NCI-H345 (cell line): ENCODE data around the gene PRKAG3.
"Not testable (repeated sequence)": the region's sequence is repeated elsewhere in the genome, so short reads cannot be mapped to it uniquely, and the experiment has no call there.

ENCODE experiments used
- DNase-seq: peaks from one replicate; lab custom pipeline; 2025; lab: John Stamatoyannopoulos, UW

PRKAG3 gene

GRCh38 chr2:218861645-218862318 lies 30.2 kb upstream of the PRKAG3 start:
- DNase-seq, result no peak

- no peak for DNase-seq
Observed at GRCh38 chr2:218860950-218861381, 29.4 kb upstream of the PRKAG3 start.

GRCh38 chr2:218859988-218860831 lies 28.6 kb upstream of the PRKAG3 start:
- no peak for DNase-seq

- peak; percentile 12 for DNase-seq
Observed at GRCh38 chr2:218859556-218859987, 28.0 kb upstream of the PRKAG3 start, which contains the start of gene WNT6. TSS of gene WNT6 (plus strand) at chr2:218859805. CDS start at chr2:218860038, 233 bp downstream.

- no peak for DNase-seq
Observed at GRCh38 chr2:218858671-218859555, 27.3 kb upstream of the PRKAG3 start.

GRCh38 chr2:218858138-218858445 lies 26.5 kb upstream of the PRKAG3 start:
- DNase-seq, result no peak

DNA sequence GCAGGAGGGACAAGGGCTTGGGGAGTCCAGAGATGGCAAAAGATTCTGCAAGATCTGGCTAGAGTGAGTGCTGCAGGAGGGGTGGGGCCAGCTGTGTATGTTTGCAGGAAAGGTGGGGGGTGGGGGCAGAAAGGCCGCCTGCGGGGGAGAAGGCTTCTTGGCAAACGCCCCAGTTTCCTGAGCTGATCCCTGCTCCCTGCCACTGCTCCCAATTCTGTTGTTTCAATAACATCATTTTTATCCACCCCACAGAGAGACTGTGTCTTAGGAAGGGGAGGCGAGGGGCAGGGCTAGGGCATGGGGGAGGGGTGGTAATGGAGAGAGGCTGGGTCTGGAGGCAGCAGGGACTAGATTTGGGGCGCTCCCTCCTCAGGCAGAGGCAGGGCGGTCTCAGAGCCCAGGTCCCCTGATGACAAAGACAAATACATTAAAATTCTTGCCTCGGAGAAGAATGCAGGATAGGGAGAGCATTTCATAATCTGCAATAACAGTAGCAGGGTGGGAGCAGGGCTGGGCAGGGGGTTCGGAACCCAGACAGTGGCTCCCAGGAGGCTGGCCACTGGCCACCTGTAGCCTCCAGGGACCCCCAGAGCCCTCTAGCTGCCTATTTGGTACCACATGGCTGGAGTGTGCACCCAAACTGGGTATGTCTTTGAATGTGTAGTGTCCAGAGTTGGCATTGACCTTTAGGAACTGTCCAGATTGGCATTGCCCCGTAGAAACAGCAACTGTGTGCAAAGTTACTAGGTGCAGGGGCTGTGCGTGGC lies 26.0 kb upstream of the PRKAG3 start:
- DNase-seq, result no peak

DNA sequence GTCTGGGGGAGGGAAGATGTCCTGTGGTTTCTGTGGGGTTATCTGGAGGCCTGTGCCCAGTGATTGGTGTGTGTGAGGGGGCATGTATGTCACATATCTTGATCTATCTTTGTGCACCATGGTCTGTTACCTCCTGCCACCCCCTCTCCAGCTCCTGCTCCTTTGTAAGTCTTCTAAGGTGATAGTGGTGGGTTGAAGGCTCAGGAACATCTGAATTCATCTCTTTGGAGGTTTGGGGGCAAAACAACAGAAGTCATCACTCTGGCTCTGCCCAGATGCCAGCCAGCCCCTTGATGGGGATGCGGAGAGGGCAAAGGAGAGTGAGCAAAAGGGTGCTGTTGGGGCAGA lies 25.3 kb upstream of the PRKAG3 start:
- DNase-seq, result no peak

DNA sequence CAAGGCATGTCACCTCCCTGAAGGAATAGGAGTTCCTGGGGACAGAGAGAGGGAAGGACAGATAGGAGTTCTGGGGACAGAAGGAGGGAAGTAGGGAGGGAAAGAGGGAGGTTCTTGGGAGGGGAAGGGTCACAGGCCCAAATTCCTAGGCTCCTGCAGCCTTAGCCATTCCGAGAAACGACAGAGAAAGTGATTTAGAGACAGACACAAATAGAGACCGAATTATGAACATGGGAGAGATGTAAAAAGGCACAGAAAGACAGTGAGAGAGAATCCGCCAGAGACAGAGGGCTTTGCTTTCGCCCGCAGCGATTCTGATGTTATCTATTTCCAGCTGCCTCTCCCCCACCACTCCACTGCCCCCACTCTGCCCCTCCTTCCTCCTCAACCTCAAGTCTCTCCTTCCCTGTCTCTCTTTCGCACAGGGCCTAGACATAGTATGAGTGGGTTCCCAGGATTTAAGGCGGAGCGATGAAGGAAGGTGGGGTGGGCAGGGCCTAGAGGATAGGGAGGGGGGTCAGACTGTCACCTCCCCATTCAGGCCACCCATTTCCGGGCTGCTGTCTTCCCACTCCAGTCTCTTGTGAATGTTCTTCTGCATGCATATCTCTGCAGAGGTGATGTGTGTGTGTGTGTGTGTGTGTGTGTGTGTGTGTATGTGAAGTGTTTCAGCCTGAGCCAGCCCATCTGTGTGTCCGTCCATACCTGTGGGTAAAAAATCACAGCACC lies 24.7 kb upstream of the PRKAG3 start:
- no peak for DNase-seq

DNA sequence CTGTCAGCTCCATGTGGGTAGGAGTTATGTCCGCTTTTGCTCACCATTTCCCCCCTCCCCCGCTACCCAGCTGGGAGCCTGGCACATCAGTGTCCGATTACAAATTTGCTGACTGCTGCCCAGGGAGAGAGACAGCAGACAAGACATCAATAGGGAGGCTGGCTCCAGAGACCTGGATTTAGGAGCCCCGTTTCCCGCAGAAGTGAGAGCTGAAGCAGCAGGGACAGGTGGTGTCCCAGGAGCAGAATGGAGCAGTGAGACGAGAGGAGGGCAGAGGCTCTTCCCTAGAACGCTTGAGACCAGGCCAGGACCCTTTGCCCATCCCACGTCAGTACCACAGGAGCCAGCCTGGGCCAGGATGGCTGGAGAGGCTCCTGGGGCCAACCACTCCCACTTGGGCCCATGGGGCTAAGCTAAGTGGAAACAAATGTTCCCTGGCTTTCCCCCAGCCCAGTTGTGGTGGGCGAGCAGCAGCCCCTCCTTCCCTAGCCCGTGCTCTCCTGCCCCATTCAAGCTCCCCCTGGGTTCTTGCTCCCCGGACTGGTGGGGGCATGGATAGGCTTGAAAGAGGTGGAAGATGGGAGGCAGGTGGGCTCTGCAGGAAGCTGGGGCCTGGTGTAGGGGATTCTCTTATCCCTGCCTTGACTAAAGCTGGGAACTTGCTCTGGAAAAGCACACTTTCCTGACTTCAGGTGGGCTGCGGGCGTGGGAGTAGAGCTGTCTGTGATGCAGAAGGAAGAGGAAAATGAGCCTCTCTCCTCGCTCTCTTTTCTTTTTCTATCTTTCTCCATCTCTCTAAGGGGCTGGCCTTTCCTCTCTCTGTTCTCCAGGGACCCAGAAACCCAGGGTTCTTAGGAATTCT lies 23.9 kb upstream of the PRKAG3 start:
- DNase-seq, result no peak

DNA sequence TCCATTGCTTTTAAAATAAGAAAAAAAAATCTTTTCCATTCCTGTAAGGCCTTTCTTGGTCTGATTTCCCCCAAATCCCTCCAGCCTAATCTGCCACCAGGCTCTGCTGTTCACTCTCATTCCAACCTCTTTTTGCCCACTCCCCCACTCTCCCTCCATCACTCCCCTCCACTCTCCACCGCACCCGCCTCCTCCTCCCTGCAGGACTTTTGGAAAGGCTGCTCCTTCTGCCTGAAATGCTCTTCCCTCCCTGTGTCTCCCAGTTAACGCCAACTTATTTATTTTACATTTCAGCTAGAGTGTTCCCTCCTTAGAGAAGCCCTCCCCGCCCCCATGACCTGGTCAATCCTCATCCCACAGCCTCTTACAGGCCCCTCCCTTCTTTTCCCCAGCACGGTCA lies 23.3 kb upstream of the PRKAG3 start:
- no peak for DNase-seq

GRCh38 chr2:218853766-218854165 lies 22.2 kb upstream of the PRKAG3 start:
- no peak for DNase-seq

GRCh38 chr2:218852911-218853667 lies 21.5 kb upstream of the PRKAG3 start:
- peak; percentile 47 for DNase-seq

DNA sequence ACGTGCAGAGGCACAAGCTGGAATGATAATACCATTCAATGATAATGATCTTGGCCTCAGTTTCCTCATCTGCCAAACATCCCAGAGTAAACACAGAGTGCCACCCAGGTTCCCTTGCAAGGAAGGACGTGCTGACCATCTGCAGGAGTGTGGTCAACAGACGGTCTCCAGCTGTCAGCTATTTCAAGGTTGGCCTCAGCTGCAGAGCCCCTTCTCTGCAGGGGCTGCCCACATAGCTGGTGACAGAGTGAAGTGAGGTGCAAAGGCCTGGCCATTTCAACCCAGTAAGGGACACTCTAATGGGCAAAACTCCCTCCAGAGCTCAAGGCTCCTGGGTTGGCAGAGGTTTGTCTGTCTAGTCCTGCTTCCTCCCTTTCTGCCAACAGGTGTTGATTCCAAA lies 19.7 kb upstream of the PRKAG3 start:
- no peak for DNase-seq

DNA sequence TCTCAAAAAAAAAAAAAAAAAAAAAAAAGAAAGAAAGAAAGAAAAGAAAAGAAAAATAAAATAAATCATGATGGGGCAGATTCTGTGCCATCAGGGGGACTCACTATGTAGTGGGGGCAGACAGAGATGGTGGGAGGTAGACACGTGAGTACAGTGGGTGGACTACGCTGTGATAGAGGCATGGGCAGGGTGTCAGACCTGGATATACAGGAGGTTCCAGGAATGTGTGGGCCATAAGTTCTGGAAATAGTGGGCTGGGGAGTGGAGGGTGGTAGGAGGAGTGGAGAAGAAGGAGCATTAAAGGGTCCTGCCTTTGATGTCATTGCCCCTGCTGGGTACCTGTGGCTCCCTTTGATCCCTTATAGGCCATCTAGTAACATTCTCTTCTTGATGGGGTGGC lies 19.2 kb upstream of the PRKAG3 start:
- DNase-seq, result no peak

DNA sequence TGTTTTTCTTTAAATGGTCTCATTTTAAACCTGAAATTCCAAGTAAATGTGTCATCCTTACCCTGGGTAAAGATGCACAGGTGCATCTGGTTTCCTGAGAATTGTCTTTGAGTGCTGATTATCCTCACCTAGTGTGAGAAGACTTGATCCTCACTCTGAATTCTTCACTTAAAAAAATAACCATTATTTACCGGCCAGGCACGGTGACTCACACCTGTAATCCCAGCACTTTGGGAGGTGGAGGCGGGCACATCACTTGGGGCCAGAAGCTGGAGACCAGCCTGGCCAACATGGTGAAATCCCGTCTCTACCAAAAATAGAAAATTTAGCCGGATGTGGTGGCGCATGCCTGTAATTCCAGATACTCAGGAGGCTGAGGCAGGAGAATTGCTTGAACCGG lies 18.1 kb upstream of the PRKAG3 start:
- DNase-seq, result no peak

DNA sequence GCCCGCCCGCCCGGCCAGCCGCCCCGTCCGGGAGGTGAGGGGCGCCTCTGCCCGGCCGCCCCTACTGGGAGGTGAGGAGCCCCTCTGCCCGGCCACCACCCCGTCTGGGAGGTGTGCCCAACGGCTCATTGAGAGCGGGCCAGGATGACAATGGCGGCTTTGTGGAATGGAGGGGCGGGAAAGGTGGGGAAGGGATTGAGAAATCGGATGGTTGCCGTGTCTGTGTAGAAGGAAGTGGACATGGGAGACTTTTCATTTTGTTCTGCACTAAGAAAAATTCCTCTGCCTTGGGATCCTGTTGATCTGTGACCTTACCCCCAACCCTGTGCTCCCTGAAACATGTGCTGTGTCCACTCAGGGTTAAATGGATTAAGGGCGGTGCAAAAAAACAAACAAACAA lies 15.4 kb upstream of the PRKAG3 start:
- not testable (repeated sequence) for DNase-seq

- DNase-seq, result not testable (repeated sequence)
Observed at GRCh38 chr2:218844334-218844733, 12.7 kb upstream of the PRKAG3 start.

DNA sequence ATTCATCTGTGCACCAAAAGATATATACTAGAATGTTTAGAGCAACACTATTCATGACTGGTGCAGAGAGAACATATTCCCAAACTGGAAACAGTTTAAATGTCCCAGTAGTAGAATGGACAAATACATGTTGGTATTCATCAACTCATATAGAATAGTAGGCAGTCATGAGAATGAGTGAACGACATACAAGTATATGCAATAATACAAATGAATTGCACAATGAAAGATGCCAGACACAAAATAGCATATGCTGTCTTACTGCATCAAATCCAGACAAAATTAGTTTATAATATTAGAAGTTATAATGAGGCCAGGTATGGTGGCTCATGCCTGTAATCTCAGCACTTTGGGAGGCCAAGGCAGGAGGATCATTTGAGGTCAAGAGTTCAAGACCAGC lies 8.3 kb upstream of the PRKAG3 start:
- no peak for DNase-seq
